Astrocyte (in vitro differentiated cells and primary cell): ENCODE results near the gene AHNAK2.

ENCODE experiments used
- CTCF ChIP-seq: IDR thresholded peaks from 2 replicates; pipeline ENCODE4 v1.5.1; 2011; ENCODE audit warnings: low read depth, mild to moderate bottlenecking, inconsistent platforms, low read length, moderate library complexity; ENCODE audit not compliant: insufficient read depth
- EZH2 ChIP-seq: IDR thresholded peaks from 2 replicates; pipeline ENCODE4 v1.6.1; 2012; ENCODE audit warnings: mild to moderate bottlenecking, low read length, inconsistent platforms; ENCODE audit not compliant: insufficient read depth

GRCh38 chr14:104933746-104934733 is 44.1 kb downstream of the AHNAK2 start:
- TF ChIP-seq CTCF (no peak), EZH2 (peak; percentile 27)
